VCaP (cell line): ENCODE results near the gene CALML5.

Experiments used
- H3K27ac ChIP-seq: fragments of 450-650 bp; 2 replicates; pipeline ENCODE4 v1.5.1; 2017
- TF ChIP-seq, protein P1 (sequence below): fragments of 450-650 bp; conservative IDR thresholded peaks from 2 replicates; pipeline ENCODE4 v1.5.1; 2017; ENCODE audit warnings: mild to moderate bottlenecking, moderate library complexity

The CALML5 gene

DNA sequence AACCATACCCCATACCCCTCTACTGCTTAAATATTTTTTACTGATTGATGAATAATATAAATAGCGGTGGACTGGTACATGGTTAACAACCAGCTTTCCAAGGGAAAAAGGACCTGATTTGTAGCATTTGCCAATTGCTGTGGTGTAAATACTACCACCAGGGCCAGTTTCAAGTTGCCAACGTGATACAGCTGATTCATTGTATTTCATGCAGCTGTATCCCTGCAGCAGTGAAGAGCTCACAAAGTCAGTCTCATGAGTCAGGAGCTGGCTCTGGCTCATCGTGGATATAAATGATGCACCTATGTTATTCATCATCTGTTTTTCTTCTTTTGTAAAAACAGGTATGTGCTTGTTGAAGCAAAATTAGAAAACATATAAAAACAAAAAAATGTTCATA lies 15.2 kb downstream of the CALML5 start:
- TF ChIP-seq, protein P1, sequence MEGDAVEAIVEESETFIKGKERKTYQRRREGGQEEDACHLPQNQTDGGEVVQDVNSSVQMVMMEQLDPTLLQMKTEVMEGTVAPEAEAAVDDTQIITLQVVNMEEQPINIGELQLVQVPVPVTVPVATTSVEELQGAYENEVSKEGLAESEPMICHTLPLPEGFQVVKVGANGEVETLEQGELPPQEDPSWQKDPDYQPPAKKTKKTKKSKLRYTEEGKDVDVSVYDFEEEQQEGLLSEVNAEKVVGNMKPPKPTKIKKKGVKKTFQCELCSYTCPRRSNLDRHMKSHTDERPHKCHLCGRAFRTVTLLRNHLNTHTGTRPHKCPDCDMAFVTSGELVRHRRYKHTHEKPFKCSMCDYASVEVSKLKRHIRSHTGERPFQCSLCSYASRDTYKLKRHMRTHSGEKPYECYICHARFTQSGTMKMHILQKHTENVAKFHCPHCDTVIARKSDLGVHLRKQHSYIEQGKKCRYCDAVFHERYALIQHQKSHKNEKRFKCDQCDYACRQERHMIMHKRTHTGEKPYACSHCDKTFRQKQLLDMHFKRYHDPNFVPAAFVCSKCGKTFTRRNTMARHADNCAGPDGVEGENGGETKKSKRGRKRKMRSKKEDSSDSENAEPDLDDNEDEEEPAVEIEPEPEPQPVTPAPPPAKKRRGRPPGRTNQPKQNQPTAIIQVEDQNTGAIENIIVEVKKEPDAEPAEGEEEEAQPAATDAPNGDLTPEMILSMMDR: no peak

GRCh38 chr10:5482016-5482415 lies 17.4 kb downstream of the CALML5 start:
- TF ChIP-seq, protein P1: no peak
- H3K27ac ChIP-seq: no peak overlapping the region

More for the DNA sequence above, 15.2 kb downstream of the CALML5 start:
- no peak overlapping the region for H3K27ac ChIP-seq

GRCh38 chr10:5481121-5481520 lies 18.2 kb downstream of the CALML5 start:
- H3K27ac ChIP-seq: no peak overlapping the region
- TF ChIP-seq, protein P1: no peak

- H3K27ac ChIP-seq: no peak overlapping the region
- TF ChIP-seq, protein P1: no peak
Observed at GRCh38 chr10:5480162-5480941, 19.0 kb downstream of the CALML5 start.

- H3K27ac ChIP-seq: no peak overlapping the region
- TF ChIP-seq, protein P1: no peak
Observed at GRCh38 chr10:5479481-5480161, 19.7 kb downstream of the CALML5 start.

- TF ChIP-seq, protein P1: no peak
- H3K27ac ChIP-seq: no peak overlapping the region
Observed at GRCh38 chr10:5478694-5479305, 20.6 kb downstream of the CALML5 start.

DNA sequence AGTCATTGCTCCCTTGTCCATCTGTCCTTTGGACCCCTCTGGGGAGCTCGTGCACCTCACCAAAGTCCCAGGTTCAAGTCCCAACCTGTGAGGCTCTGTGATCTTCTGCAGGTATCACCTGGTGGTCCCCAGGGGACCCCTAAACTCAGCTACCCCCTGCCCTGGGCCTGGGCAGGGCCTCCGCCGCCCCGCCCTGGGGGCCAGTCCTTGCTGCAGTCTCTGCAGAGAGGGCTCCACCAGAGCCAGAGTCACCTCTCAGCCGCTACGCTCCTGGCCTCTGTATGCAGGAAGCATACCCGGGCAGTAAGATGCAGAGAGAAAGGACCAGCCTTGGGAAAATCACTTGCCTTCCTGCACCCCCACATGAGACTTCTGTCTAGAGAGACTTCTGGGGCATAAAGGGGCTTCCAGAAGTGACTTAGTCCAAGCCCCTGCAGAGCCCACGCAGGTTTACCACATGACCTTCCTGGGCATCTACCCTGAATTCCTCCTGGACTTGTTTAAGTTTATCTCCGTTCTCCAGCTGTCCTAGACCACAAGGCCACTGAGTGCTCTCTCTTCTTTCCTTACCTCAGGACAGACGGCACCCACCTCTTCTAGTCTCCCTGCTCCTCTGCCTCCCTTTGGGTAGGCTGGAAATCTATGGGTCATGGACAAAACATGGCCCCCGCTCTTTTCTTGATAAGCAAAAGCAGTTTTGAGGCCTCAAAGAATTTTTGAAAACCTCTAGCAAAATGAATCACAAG lies 21.2 kb downstream of the CALML5 start:
- TF ChIP-seq, protein P1: no peak
- no peak overlapping the region for H3K27ac ChIP-seq
